PC-9 (cell line): ENCODE results near the gene DEAF1. TPM values are rescaled to one million over a fixed set of nuclear protein-coding genes. Genes with fewer than 3 reads are reported as not detected.

Experiments
- BruUV-seq: library from RNA; stranded (reverse); fragments of 400-500 nt; replicated peaks from 2 replicates; lab custom pipeline; 2021; lab: Mats Ljungman, UMichigan
- CTCF ChIA-PET: fragments of 300-600 bp; sonication (Branson Sonifier 250); formaldehyde crosslinking; loops from one replicate; lab custom pipeline; 2022; ENCODE audit warnings: antibody characterized with exemption; lab: Charles Lee
- POLR2A ChIA-PET: fragments of 300-600 bp; sonication (Branson Sonifier 250); formaldehyde crosslinking; loops from one replicate; lab custom pipeline; 2022; ENCODE audit warnings: antibody characterized with exemption; ENCODE audit not compliant: unreplicated experiment; lab: Charles Lee
- DNase-seq, 2 experiments: peaks; one replicate each; pipeline versions ENCODE4 v3.0.0 to v3.0.0-alpha.2; 2015 to 2022; ENCODE audit warnings: mixed read lengths in 1 of 2
- H2AFZ ChIP-seq: fragments of 200-600 bp; sonication (generic); 2 replicates; pipeline ENCODE4 v1.8.1; 2017; ENCODE audit warnings: antibody characterized with exemption
- H3F3A ChIP-seq: fragments of 200-600 bp; sonication (generic); 2 replicates; pipeline ENCODE4 v1.8.1; 2017; ENCODE audit warnings: antibody characterized with exemption, mild to moderate bottlenecking, low read depth; ENCODE audit not compliant: insufficient read depth
- H3K27ac ChIP-seq: fragments of 200-600 bp; sonication (generic); 2 replicates; pipeline ENCODE4 v1.6.1; 2016; ENCODE audit warnings: mixed run types
- H3K27me3 ChIP-seq: fragments of 200-600 bp; sonication (generic); 2 replicates; pipeline ENCODE4 v1.6.1; 2016; ENCODE audit warnings: low read depth, mixed run types; ENCODE audit not compliant: insufficient read depth
- H3K36me3 ChIP-seq: fragments of 200-600 bp; sonication (generic); 2 replicates; pipeline ENCODE4 v1.6.1; 2016; ENCODE audit warnings: low read depth, mixed run types
- H3K4me1 ChIP-seq: fragments of 200-600 bp; sonication (generic); replicated peaks from 2 replicates; pipeline ENCODE4 v1.6.1; 2016; ENCODE audit warnings: mixed run types; ENCODE audit not compliant: insufficient read depth
- H3K4me2 ChIP-seq: fragments of 200-600 bp; sonication (generic); 2 replicates; pipeline ENCODE4 v1.6.1; 2017; ENCODE audit warnings: mixed run types
- H3K4me3 ChIP-seq: fragments of 200-600 bp; sonication (generic); 2 replicates; pipeline ENCODE4 v1.6.1; 2016; ENCODE audit warnings: mixed run types
- H3K79me2 ChIP-seq: fragments of 200-600 bp; sonication (generic); 2 replicates; pipeline ENCODE4 v1.6.1; 2017; ENCODE audit warnings: low read depth, mixed run types
- H3K9me2 ChIP-seq: fragments of 200-600 bp; sonication (generic); 2 replicates; pipeline ENCODE4 v1.8.1; 2017; ENCODE audit warnings: mild to moderate bottlenecking; ENCODE audit not compliant: insufficient read depth
- H3K9me3 ChIP-seq: fragments of 200-600 bp; sonication (generic); 2 replicates; pipeline ENCODE4 v1.8.1; 2016; ENCODE audit warnings: low read depth; ENCODE audit not compliant: insufficient read depth
- H4K20me1 ChIP-seq: fragments of 200-600 bp; sonication (generic); 2 replicates; pipeline ENCODE4 v1.8.1; 2017; ENCODE audit not compliant: insufficient read depth
- CTCF ChIP-seq: fragments of 200-600 bp; sonication (generic); conservative IDR thresholded peaks from 2 replicates; pipeline ENCODE4 v1.6.1; 2017; ENCODE audit warnings: mixed run types, antibody characterized with exemption, mild to moderate bottlenecking, moderate library complexity
- EZH2 ChIP-seq: fragments of 200-600 bp; sonication (generic); IDR thresholded peaks from 2 replicates; pipeline ENCODE4 v1.8.0; 2017; ENCODE audit warnings: antibody characterized with exemption, low read depth
- intact Hi-C: fragments of 100-400 bp; cut with micrococcal nuclease; formaldehyde crosslinking; loops from one replicate; pipeline ENCODE4 v1.10.0; 2022; ENCODE audit not compliant: unreplicated experiment
- total RNA-seq: library from RNA; stranded (reverse); gene quantifications from 2 replicates; pipeline ENCODE4 v1.2.3, GENCODE V29; 2021

The DEAF1 gene
- total RNA-seq, 1 experiment from 2014 or later = 36.9 TPM

- ChIA-PET POLR2A (no interaction called here), CTCF (no interaction called here)
- H3K9me3 ChIP-seq = no peaks in the 10 kb centered on the region
- DNase-seq = no peak
- no peak overlapping the region for H3K4me3 ChIP-seq
- H3K79me2 ChIP-seq = no peaks in the 10 kb centered on the region
- no TSS peak for BruUV-seq
- H3K27ac ChIP-seq = no peak overlapping the region
- H4K20me1 ChIP-seq = no peaks in the 10 kb centered on the region
- no peak overlapping the region for H2AFZ ChIP-seq
- peaks cover 10% of the 10 kb centered on the region; the same call in 1 of the 2 replicates for H3F3A ChIP-seq
- intact Hi-C loops = no loop called here
- H3K36me3 ChIP-seq = no peaks in the 10 kb centered on the region
- H3K9me2 ChIP-seq = no peaks in the 10 kb centered on the region
- H3K4me2 ChIP-seq = no peak overlapping the region
- TF ChIP-seq CTCF (no peak), EZH2 (no peak)
- no peaks in the 10 kb centered on the region for H3K4me1 ChIP-seq
- H3K27me3 ChIP-seq = no peaks in the 10 kb centered on the region
These were observed 54.9 kb downstream of the DEAF1 start for GRCh38 chr11:640021-640706.

- BruUV-seq = no TSS peak
- Histone ChIP-seq H3K4me3 (no peak overlapping the region), H3K9me3 (no peaks in the 10 kb centered on the region), H3K4me2 (no peak overlapping the region), H3K4me1 (no peaks in the 10 kb centered on the region), H3F3A (peaks cover 10% of the 10 kb centered on the region; the same call in 1 of the 2 replicates), H2AFZ (no peak overlapping the region), H3K79me2 (no peaks in the 10 kb centered on the region), H3K36me3 (no peaks in the 10 kb centered on the region), H4K20me1 (no peaks in the 10 kb centered on the region), H3K27ac (no peak overlapping the region), H3K9me2 (no peaks in the 10 kb centered on the region), H3K27me3 (no peaks in the 10 kb centered on the region)
- POLR2A ChIA-PET = no interaction called here
- no peak for DNase-seq
- intact Hi-C loops = no loop called here
- TF ChIP-seq EZH2 (no peak), CTCF (no peak)
- CTCF ChIA-PET = no interaction called here
These were observed 55.6 kb downstream of the DEAF1 start for GRCh38 chr11:639332-639955.

GRCh38 chr11:638631-639331 is 56.2 kb downstream of the DEAF1 start:
- Histone ChIP-seq H3K27ac (no peak overlapping the region), H3K4me3 (no peak overlapping the region), H3K27me3 (no peaks in the 10 kb centered on the region), H3F3A (peaks cover 10% of the 10 kb centered on the region; the same call in 1 of the 2 replicates), H2AFZ (no peak overlapping the region), H3K79me2 (no peaks in the 10 kb centered on the region), H3K9me2 (no peaks in the 10 kb centered on the region), H3K36me3 (no peaks in the 10 kb centered on the region), H3K4me2 (no peak overlapping the region), H3K4me1 (no peaks in the 10 kb centered on the region), H4K20me1 (no peaks in the 10 kb centered on the region), H3K9me3 (no peaks in the 10 kb centered on the region)
- no peak for DNase-seq
- CTCF ChIA-PET = no interaction called here
- no TSS peak for BruUV-seq
- intact Hi-C loops = no loop called here
- POLR2A ChIA-PET = no interaction called here
- no peak for TF ChIP-seq CTCF
- TF ChIP-seq EZH2 = no peak
